HG03457 (cell line): ENCODE measurements around the gene AVEN.

ENCODE experiments used
- ATAC-seq: cut with Tn5 transposase; IDR thresholded peaks from one replicate; pipeline ENCODE4 v1.9.1; 2021; ENCODE audit warnings: moderate number of reproducible peaks; ENCODE audit not compliant: unreplicated experiment

Gene AVEN

DNA sequence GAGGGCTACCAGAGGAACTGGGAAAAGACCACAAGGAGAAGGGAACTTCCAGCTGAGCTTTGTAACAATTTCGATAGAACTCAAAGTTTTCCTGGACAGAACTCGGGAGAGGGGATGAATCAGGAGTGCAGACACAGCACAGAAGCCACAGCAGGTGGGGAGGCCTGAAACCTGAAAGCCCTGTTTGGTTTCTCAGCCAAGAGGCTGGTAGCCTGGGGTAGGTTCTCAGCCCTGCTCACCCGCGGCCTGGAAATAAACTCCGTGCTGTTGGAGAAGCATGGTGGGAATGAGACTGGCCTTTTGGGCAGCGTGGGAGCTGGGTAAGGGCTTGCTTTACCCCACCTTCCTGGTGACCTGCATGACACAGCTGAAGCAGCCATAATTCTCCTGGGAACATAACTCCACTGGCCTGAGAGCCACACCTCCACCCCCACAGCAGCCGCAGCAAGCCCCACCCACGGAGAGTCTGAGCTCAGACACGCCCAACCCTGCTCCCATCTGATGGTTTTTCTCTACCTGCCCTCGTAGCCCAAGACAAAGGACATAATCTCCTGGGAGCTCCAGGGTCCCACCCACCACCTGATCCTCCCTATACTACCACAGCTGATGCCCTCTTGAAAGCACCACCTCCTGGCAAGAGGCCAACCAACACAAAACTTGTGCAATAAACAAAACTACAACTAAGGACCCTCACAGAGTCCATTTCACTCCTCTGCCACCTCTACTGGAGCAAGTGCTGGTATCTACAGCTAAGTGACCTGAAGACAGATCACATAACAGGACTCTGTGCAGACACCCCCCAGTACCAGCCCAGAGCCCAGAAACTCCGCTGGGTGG lies 123.2 kb downstream of the AVEN start:
- no peak for ATAC-seq

DNA sequence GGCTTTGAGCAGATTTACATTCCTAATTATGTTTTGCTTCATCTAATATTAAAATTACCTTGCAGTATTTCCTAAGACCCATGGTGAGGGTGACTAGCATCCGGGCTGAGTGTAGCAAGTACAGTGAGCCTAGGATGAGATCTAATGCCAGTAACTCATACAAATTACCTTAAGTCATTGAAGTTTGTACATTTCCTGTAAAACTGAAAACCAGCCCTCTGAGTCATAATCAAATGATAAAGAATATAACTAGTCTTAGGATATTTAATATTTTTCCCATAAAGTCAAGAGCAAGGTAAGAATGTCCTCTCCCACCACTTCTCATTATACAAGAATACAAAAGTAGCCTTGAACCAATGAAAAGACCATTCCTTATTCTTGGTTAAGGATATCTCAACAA lies 125.5 kb downstream of the AVEN start:
- no peak for ATAC-seq

DNA sequence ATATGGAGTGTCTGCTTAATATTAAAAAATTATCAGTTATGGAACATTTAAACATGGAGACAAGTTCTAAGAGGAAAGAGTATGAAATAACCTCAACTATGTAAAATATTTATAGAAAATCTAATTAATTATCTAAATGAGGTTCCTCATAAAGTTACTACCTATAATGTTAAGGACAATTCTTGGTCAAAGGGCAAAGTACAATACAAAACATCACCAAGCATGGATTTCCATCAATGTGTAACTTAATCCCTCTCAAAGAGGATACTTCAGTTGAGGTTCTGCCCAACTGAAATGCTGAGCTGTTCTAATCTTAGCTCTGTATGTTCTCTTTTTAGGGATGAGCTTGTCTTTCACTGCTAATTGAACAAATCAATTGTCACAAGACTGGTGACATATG lies 126.7 kb downstream of the AVEN start:
- no peak for ATAC-seq

DNA sequence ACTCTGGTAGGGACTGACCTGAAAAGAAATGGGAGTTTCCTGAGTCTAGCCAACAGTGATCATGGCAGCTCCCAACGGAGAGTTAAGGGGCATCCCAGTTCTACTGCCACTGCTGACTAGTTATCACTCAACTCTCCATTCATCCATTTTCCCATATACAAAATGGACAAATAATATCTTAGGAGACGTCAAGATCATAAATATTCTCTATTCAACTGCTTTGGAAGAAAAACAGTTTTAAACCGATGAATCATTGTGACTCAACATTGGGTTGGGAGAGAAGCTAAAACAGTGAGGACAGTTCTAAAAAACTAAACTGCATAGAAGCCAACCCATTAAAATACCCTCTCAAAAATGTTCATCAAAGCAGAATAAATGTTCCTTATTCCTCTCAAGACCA lies 128.3 kb downstream of the AVEN start:
- no peak for ATAC-seq

DNA sequence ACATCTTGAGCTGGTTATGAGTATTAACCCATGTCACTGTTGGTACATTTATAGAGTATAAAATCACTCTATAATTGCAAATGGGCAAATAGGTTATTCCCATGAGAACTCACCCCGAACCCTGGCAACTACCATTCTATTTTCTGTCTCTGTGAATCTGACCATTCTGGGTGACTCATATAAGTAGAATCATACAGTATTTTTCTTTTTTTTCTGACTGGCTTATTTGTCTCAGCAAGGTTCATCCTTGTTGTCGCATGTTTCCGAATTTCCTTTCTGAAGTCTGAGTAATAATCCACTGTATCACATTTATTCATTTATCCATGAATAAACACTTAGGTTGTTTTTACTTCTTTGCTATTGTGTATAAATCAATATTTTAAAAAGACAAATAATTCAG lies 130.6 kb downstream of the AVEN start:
- ATAC-seq: no peak

DNA sequence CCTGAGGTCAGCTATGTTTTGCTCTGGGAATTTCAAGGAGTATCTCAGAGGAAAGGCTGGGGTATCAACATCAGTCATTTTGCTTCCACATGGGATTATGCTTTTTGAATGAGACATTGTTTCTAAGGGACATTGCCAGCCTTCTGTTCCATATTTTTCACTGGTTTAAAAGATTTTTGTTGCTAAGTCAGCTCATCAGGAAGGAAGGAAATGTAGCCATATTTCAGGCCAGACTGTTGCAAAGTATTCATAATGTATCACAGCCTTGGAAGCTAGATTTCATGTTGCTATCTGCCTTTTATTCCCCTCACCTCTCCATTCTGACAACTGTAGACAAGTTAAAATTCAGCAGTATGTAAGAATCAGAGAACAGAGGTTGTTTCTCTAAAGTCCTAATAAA lies 131.7 kb downstream of the AVEN start:
- ATAC-seq: no peak

DNA sequence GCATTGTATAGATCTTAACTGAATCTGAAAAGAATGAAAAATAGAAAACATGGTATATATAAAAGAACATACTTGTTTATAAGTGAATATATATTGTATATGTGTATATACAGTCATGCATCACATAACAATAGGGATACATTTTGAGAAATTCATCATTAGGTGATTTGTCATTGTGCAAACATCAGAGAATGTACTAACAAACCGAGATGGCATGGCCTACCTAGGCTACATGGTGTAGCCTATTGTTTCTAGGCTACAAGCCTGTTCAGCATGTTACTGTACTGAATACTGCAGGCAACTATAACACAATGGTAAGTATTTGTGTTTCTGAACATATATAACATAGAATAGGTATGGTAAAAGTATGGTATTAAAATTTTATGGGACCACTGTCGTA lies 135.3 kb downstream of the AVEN start:
- no peak for ATAC-seq

DNA sequence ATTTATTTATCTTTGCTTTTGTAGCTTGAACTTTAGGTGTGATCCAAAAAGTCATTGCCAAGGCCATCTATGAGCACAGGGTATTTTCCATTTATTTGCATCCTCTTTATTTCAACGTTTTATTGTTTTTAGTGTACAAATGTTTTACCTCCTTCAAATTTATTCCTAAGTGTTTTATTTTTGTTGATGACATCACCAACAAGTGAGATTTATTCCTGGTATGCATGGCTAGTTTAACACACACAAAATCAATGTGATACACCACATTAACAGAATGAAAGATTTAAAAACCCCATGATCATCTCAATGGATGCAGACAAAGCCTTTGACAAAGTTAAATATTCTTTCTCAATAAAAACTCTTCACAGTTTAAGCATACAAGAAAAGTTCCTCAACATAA lies 137.0 kb downstream of the AVEN start:
- no peak for ATAC-seq

DNA sequence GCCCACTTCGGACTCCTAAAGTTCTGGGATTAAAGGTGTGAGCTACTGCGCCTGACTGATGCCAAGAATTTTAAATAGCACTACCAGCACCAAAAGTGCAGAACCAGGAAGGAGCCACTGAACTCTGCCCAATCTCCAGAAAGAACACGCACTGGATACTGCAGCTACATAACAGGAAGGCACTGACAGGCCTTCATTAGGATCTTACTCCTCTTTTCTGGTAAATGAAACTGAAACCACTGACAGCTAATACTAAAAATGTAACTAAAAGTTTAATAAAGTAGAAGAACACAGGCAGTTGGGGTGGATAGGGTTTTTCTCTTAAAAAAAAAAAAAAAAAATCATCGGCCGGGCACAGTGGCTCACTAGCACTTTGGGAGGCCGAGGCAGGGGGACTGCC lies 144.8 kb downstream of the AVEN start:
- peak; percentile 65 for ATAC-seq

DNA sequence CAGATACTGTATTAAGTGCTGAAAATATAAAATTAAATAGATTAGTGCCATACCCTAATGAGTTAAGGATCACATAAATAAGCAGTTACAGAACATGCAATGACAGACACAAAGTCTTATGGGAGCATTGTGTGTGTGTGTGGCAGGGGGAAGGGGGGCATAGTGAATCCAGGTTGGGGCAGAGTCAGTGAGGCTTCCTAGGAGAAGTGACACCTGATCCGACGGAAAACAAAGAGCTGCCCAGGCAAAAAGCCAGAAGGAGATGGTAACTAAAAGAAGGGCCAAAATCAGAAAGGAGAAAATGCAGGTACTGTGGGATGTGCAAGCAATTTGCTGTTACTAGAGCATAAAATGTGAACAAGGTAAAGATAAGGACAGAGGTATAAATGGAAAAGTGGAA lies 150.8 kb downstream of the AVEN start:
- no peak for ATAC-seq

DNA sequence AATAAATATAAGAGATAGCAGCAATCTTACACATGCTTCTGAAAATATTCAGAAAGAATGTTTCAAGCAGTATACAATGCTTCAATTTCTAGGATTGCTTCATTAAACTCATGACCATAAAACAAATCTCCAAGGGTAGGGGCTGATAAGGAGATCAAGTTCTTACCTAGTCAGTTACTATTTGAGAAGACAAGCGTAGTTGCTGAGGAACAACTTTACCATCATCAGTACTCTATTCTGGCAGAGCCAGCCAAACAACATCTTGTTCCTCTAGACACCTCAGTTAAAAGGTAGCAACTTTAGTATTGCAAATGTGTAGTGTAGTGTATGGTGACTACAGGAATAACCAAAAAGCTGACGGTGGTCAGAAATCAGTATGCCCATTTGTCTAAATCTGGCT lies 156.1 kb downstream of the AVEN start:
- no peak for ATAC-seq

DNA sequence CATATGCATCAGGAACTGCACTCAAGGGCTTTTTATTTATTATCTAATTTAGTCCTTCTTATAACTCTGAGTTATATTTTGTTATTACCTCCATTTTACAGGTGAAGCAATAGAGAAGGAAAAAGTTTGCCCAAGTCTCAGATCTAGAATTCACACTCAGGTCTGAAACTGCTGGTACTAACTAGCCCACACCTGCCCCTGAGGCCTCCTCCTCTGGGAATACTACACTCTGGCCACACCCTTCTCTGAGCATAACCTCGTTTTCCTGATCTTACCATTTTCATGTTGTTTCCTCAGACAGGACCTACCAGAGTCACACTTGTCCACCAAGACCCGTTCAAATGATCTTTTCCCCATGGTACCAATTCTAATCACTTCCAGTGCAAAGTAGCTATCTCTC lies 164.8 kb downstream of the AVEN start:
- ATAC-seq: no peak

DNA sequence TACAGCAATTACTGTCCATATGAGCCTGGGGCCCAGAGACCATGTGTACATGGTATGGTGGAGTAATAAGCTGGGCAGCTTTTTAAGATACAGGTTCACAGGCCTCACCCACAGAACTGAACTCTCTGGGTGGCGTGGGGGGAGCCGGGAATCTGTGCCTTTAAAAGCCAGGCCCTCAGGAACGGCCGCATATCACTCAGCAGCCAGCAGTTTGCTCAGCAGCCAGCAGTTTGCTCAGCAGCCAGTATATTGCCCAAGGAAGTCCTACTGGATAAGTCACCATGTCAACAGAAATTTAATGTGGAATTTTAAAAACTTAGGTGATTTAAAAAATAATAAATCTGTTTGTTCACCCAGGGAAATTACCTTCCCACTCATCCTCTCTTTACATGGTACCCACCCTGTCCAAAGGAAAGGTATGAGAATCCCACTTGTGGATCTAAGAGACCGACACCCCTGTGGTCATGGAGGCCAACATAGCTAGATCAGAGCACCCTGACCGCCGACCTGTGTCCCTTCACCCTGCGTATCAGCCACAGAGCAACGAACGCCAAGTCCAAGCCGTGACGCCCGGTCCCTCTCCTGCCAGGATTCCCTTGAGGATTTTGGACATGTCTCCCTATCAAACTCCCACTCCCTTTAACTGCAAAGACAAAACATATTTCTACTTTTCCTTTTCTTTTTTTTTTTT lies 166.4 kb downstream of the AVEN start:
- ATAC-seq: no peak

DNA sequence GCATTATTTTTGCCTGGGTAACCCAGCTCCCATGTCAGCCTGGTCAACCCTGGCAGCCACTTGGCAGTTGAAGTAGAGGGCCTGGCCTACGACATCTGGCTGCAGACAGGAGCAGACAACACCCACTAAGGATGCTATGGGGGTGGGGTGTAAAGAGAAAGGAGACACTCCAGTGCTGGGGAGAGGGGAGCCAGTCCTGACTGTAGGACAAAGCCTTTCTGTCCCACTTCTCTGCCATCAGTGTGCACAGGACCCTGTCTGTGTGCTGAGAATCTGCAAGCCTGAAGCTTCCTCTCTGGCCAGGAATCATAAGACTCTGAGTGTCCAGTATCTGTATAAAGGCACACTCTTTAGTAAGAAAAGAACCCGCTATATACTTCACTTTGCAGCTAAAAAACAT lies 167.0 kb downstream of the AVEN start:
- ATAC-seq: no peak

DNA sequence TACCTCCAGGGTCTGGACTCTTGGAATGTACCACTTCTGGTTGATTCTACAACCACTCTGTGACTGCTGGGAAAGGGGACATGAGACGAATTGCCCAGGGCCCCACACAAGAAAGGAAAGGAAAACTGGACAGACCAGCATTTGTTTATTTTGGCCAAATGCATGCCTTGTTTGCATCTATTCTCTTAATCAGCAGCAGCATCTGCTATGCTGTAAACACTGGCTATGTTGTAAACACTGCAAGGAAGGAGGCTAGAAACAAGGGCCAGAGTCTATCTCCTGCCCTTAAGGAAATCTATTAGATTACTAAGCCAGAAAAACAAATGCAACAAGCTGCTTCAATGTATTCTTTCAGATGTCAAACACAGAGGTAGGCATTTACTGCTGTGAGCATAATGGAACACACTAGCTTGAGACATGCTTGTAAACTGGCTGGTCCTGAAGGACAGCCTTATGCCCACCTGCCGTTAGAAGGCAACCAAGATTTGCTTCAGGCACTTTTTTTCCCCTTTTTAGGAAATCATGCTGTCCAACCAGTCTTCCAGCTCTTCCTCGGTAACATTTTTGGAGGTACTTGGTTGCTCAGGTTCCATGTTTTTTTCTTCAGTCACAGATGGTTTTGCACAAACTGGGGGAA lies 172.8 kb downstream of the AVEN start:
- no peak for ATAC-seq

DNA sequence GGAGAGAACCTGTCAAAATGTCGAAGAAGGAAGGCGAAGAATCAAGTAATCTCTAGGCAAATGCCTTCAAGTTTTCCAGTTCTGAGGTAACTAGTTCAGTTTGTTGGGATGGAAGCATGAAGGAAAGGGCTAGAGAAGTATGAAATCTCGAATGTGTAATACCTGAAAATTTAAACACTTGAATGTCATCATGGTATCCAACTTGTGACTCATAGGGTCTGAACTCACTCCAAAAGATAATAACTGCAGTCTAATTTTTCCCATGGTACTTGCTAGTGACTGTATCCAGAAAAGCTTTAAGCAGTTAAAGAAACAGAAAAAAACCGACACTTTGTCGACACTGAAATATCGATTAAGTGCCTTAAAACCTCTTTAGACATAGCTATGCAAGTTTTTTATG lies 173.6 kb downstream of the AVEN start:
- ATAC-seq: no peak

DNA sequence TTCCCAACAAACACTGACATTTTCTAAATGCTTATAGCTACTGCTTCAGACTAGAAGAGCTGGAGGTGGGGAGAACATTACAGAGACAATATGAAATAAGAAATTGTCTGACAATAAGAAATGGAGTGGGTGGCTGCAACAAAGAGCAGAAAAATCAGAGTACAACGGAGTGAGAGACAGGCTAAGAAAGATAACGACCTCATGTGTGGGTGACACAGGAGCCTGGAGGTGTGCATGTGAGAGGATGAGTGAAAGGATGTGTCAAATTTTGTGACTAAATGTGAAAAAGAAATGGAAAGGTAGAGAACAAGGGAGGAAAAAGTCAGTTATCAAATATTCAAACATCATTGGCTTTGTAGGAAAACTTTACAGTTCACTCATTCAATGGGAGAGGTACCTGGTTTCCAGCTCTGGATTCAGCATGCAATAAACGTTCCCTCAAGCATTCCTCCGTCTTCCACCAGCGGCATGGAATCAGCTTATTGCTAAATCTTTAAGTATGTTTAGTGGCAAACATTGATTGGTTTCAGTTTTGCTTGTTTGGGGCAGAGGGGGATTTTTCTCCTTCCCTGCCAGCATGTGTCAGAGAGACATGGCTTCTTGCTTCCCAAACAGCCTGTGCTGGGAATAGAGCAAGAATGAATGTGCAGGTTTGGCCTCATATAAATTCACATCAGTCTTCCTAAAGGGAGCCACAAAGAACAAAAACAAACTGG lies 174.5 kb downstream of the AVEN start:
- no peak for ATAC-seq

DNA sequence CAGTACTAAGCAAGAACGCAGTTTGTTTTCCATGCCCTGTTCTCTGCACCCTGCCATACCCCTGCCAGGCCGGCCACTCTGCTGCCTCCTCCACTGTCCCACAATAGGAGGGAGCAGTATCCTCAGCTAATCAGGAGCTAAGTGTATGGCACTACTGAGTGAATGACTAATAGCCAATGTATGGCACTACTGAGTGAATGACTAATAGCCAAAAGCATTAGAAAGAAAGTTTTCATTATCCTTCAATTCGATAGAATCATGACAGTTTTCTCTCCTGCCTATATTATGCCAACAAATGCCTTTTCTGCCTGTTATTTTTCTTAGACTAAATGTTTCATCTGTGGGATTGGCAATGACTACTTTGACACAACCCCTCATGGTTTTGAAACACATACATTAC lies 178.2 kb downstream of the AVEN start:
- ATAC-seq: no peak

DNA sequence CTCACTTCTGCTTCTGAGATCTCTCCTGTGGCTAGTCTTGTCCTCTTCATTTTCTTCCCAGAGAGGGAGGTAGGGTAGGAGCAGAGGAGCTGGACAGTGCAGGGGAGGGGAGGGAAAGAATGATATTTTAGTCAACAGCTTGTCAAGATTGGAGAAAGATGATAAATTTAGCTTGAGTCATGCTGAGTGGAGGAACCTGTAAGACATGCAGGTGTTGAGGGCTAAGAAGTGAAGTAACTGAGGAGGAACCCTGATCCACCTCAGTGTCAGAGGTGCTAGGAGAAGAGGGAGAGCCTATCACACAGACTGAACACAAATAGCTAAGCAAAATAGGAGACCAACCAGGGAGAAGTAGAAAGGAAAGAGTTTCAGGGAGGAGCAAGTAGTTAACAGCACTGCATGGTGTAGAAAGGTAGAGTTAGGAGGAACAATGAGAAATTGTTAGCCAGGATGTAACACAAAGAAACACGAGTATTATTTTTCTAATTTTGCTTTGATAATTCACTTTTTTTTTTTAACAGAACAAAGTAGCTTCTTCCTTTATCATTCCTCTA lies 178.9 kb downstream of the AVEN start:
- no peak for ATAC-seq

DNA sequence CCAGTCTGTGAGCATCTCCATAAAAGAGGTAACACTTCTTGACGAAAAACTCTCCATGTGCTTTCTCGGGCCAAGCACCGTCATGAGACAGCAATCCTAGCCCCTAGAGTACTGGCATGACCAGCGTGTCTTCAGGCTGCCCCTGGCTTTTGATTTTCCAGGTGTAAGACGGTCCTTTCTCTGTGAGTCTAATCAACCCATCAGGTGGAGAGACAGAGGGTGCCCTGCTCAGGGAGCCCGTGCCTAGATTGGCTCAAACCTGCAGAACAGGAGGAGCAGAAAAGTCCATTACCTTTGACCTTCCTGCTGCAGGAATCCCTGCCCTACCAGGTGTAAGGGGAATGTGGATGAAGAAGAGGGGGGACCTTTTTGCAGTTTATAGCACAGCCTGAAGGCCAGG lies 180.2 kb downstream of the AVEN start:
- ATAC-seq: no peak

DNA sequence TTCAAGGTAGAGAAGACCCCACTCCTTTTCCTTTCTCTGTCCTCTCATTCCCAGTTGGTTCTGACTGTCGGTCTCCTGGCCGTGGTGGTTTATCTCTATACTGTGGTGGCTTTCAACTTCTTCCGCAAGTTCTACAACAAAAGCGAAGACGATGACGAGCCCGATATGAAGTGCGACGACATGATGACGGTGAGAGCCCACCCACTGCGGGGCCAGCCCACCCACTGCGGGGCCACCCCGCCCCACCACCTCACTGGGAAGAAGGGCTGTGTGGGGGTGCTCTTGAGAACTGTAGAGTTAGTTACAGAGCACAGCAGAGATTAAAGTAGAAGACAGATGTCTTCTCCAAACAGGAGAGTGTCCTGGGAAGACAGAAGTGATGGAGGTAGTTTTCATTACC lies 181.3 kb downstream of the AVEN start:
- ATAC-seq: no peak
